Stimulated activated effector memory CD8-positive, alpha-beta T cell treated with anti-CD3 and anti-CD28 coated beads, Interleukin-12 subunit alpha, Interleukin-12 subunit beta, amount 100 ng/mL, for 72 hours (primary cell): Measurements from ENCODE around the gene SASS6.

ENCODE experiments used
- ATAC-seq: fragments of 150-1000 bp; cut with Tn5 transposase; 2 replicates; pipeline ENCODE4 v1.10.0; 2021
- DNase-seq, 2 donors: peaks; one replicate each; pipeline ENCODE4 v3.0.0; 2021 to 2022; ENCODE audit warnings: low spot score in 2 of 2
- H3K27ac Mint-ChIP-seq: one replicate; pipeline ENCODE4 v1.8.0; 2022; ENCODE audit warnings: mild to moderate bottlenecking, mixed read lengths
- H3K36me3 Mint-ChIP-seq: one replicate; pipeline ENCODE4 v1.8.0; 2022; ENCODE audit warnings: mild to moderate bottlenecking, mixed read lengths
- H3K4me1 Mint-ChIP-seq: one replicate; pipeline ENCODE4 v1.8.0; 2022; ENCODE audit warnings: mixed read lengths
- H3K4me3 Mint-ChIP-seq: one replicate; pipeline ENCODE4 v1.8.0; 2022; ENCODE audit warnings: mild to moderate bottlenecking, mixed read lengths
- H3K9me3 Mint-ChIP-seq: one replicate; pipeline ENCODE4 v1.8.0; 2022; ENCODE audit warnings: mixed read lengths

The SASS6 gene, protein sequence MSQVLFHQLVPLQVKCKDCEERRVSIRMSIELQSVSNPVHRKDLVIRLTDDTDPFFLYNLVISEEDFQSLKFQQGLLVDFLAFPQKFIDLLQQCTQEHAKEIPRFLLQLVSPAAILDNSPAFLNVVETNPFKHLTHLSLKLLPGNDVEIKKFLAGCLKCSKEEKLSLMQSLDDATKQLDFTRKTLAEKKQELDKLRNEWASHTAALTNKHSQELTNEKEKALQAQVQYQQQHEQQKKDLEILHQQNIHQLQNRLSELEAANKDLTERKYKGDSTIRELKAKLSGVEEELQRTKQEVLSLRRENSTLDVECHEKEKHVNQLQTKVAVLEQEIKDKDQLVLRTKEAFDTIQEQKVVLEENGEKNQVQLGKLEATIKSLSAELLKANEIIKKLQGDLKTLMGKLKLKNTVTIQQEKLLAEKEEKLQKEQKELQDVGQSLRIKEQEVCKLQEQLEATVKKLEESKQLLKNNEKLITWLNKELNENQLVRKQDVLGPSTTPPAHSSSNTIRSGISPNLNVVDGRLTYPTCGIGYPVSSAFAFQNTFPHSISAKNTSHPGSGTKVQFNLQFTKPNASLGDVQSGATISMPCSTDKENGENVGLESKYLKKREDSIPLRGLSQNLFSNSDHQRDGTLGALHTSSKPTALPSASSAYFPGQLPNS

DNA sequence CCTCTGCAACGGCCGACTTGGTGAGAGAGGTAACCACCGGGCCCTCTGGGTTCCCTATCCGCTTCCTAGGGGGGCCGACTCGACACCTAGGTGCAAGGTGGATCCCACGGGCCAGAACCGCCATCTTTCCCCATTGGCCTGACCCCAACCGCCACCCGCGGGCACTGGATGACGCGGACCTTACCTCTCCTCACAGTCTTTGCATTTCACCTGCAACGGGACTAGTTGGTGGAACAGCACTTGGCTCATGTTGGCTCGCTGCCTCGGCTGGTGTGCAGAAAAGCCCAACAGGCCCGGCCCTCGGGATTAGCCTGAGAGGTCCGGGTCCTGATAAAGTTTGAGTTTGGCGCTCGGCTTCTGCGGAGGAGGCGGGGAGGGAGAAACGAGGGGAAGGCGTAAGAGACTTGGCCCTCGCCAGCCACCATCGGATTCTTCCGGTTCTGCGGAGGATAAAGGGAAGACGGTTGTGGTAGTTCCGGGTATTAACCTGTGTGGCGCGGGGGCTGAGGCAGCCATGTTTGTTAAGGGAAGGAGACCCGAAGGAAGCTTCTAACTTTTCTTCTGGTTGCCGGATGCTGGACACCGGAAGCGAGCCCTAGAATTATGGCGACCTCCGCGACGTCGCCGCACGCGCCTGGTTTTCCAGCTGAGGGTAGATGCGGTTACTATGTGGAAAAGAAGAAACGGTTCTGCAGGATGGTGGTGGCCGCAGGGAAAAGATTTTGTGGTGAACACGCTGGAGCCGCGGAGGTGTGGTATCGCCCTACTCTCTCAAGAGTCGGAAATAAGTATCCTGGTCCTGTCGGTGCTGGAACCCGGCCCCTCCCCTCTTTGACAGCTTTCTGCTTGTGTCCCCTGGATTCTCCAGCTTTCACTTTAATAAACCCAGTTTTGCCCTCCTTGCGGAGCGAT, at the start of gene SASS6, which contains the start of gene TRMT13:
TSS of gene SASS6 (minus strand) at position 365 of the 912 bp plus-strand sequence. CDS start at position 249, 116 bp downstream.
TSS of gene TRMT13 (plus strand) at position 598 of the 912 bp plus-strand sequence. CDS start at position 604, 6 bp downstream.
- Mint-ChIP-seq H3K9me3 (no peaks in the 10 kb centered on the region), H3K27ac (peak within 1 kb of the TSS; percentile 95), H3K4me3 (peak within 1 kb of the TSS; percentile 91), H3K4me1 (peaks cover 16% of the 10 kb centered on the region), H3K36me3 (peaks cover 36% of the 10 kb centered on the region)
- ATAC-seq, result peak; percentile 98
- DNase-seq, result peak; percentile 73 to 96

DNA sequence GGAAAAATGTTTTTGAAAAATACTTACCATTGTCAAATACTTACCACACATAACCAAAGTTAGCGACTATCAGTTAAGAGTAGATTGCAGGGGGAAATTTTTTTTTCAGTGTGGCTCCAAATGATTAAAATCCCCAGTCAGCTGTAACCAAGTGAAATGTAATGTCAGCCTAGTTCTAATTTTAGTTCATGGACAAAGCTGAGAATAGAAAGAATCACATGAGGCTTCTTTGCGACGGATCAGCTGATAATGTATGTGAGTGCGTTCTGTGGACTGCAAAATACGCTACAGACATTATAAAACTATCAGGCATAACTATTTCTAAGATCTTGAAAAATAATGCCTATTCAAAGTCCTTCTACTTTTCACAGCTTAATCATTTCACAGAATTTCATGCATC, 45.4 kb upstream of the SASS6 start, which contains the start of gene LRRC39:
TSS of gene LRRC39 (minus strand) at position 166 of the 400 bp plus-strand sequence. CDS start 9,740 bp downstream, outside the sequence.
- DNase-seq, result no peak
- no peak within 1 kb of the TSS for H3K4me3 Mint-ChIP-seq
- no peaks in the 10 kb centered on the region for H3K36me3 Mint-ChIP-seq
- no peaks in the 10 kb centered on the region for H3K9me3 Mint-ChIP-seq
- H3K4me1 Mint-ChIP-seq, result no peaks in the 10 kb centered on the region
- no peak for ATAC-seq
- no peak within 1 kb of the TSS for H3K27ac Mint-ChIP-seq

DNA sequence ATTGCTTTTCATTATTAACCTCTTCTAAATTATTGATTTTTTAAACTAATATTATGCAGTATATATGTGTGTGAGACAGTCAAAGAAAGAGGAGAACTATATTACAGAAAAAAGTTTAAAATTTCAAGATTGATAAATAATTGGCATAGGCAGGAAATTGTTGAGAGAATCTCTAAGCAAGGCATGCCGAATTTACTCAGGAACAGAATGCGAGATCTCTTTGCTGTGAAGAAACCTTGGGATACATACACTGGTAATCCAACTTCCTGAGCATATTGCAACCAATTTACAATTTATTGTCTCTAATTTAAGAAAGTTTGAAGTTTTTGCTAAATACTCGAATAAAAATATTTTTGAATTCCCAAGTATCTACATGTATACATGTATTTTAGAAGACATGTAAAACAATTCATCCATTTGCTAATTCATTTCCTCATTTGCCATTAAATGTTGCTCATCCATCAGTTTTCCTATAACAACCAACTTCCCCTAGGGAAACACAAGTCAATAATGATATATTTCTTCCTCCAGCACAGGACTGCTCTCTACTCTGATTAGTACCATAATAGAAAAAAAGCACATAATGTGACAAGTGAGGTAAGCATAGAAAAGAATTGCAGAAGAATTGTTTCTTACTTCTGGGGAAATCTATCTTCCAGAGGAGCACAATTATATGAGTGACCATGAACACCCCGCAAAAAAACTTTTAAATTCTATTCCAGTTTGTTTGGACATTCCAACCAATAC, 44.7 kb upstream of the SASS6 start:
- H3K36me3 Mint-ChIP-seq, result no peaks in the 10 kb centered on the region
- DNase-seq, result no peak
- H3K4me3 Mint-ChIP-seq, result no peak overlapping the region
- no peaks in the 10 kb centered on the region for H3K9me3 Mint-ChIP-seq
- no peaks in the 10 kb centered on the region for H3K4me1 Mint-ChIP-seq
- ATAC-seq, result no peak
- H3K27ac Mint-ChIP-seq, result no peak overlapping the region

DNA sequence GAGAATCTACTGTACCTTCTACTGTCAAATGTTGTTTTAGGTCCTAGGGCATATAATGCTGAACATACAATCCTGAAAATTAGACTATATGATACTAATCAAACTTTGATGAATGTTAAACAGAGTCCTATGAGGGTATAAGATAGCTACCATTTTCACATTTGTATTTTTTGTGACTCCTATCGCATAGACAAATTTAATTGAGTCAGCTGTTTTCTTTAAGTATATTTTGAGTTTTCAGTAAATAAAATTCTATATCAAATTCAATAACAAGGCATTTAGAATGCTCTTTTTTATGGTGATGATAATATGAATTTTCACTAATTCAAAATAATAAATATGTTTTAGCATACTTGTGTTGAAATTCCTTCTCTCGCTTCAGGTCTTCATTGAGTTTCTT, 35.3 kb upstream of the SASS6 start:
- no peaks in the 10 kb centered on the region for H3K36me3 Mint-ChIP-seq
- no peaks in the 10 kb centered on the region for H3K4me1 Mint-ChIP-seq
- H3K27ac Mint-ChIP-seq, result no peak overlapping the region
- DNase-seq (no peak), ATAC-seq (no peak)
- H3K4me3 Mint-ChIP-seq, result no peak overlapping the region
- no peaks in the 10 kb centered on the region for H3K9me3 Mint-ChIP-seq

DNA sequence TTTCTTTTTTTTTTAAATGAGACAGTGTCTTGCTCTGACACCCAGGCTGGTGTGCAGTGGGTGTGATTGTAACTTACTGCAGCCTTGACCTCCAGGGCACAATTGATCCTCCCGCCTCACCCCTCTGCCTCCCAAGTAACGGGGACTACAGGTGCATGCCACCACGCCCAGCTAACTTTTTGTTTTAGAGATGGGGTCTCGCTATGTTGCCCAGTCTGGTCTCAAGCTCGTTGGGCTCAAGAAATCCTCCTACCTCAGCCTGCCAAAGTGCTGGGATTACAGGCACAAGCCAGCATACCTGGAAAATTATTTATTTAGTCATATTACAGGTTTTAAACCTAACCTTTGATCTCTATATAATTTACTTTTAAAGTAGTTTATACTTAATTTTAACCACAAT, 32.0 kb upstream of the SASS6 start:
- no peaks in the 10 kb centered on the region for H3K9me3 Mint-ChIP-seq
- ATAC-seq (no peak), DNase-seq (no peak)
- H3K36me3 Mint-ChIP-seq, result no peaks in the 10 kb centered on the region
- H3K4me1 Mint-ChIP-seq, result no peaks in the 10 kb centered on the region
- no peak overlapping the region for H3K27ac Mint-ChIP-seq
- H3K4me3 Mint-ChIP-seq, result no peak overlapping the region

DNA sequence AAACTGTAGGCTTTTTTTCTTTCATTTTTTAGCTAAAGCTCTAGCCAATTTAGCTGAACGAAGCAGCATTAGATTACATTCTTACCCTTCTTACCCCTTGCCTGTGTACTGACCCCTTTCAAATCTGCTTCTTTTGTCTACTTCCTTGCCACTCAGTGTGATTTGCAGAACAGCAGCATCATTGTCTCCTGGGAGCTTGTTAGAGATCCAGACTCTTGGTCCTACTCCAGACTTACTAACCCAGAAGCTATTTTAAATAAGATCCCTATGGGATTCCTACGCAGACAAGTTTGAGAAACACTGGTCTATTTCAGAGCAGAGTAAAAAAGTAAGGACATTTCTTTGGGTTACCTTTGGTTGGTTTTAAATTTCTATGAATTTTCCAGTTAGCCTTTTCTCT, 31.5 kb upstream of the SASS6 start:
- Mint-ChIP-seq H3K27ac (no peak overlapping the region), H3K4me1 (no peaks in the 10 kb centered on the region), H3K36me3 (no peaks in the 10 kb centered on the region), H3K4me3 (no peak overlapping the region), H3K9me3 (no peaks in the 10 kb centered on the region)
- DNase-seq (no peak), ATAC-seq (no peak)

DNA sequence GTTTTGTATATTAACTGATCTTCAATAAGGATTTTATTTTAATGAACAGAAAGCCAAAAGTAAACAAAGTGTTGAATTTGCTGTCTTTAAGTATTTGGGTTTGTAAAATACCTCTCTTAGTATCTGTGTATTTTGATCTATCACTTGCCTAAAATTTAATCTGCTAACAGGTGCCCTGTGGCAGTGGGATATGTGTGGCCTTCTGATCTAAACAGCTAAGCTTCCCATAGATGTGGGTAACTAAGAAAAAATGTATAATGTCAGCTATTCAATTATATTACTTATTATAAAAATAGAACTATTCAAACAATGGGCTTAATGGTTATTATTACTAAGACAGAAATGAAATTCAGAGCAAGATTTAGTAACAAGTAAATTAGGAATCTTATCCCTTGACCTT, 30.2 kb upstream of the SASS6 start:
- H3K4me1 Mint-ChIP-seq, result no peaks in the 10 kb centered on the region
- ATAC-seq (no peak), DNase-seq (no peak)
- H3K4me3 Mint-ChIP-seq, result no peak overlapping the region
- H3K27ac Mint-ChIP-seq, result no peak overlapping the region
- H3K9me3 Mint-ChIP-seq, result no peaks in the 10 kb centered on the region
- H3K36me3 Mint-ChIP-seq, result no peaks in the 10 kb centered on the region

DNA sequence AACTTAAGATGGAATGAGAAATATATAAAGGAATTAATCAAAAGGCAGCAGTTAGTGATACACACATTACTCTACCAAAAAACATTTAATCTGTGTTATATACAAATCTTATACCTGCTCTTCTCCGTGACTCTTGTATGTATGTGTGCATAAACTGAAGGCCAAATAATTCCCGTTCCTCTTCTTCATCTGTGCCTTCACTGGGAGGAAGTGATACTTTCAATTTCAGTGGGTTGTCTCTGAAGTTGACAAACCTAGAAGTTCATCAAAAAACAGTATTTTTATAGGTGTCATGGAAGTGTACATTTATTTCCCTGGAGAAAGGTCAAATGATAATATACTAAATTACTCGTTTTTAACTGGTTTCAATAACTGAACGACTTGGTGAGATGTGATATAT, 19.5 kb upstream of the SASS6 start:
- peaks cover 6% of the 10 kb centered on the region for H3K4me1 Mint-ChIP-seq
- H3K4me3 Mint-ChIP-seq, result no peak overlapping the region
- no peak overlapping the region for H3K27ac Mint-ChIP-seq
- ATAC-seq (no peak), DNase-seq (no peak)
- peaks cover 30% of the 10 kb centered on the region for H3K36me3 Mint-ChIP-seq
- no peaks in the 10 kb centered on the region for H3K9me3 Mint-ChIP-seq

DNA sequence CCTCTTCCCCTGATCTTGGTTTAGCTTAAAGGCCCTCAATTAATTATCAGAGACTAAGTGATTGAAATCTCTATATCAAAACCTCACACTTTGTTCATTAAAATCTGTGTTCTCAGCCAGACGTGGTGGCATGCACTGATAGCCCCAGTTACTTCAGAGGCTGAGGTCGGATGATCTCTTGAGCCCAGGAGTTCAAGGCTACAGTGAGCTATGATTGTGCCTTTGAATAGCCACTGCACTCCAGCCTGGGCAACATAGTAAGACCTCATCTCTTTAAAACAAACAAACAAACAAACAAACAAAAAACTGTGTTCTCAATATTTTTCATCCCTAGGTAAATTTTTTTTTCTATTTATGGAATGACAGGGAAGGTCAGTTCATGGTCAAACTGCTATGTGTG, 18.9 kb upstream of the SASS6 start:
- Mint-ChIP-seq H3K9me3 (no peaks in the 10 kb centered on the region), H3K4me1 (peaks cover 6% of the 10 kb centered on the region), H3K27ac (no peak overlapping the region), H3K36me3 (peaks cover 36% of the 10 kb centered on the region), H3K4me3 (no peak overlapping the region)
- ATAC-seq (no peak), DNase-seq (no peak)

DNA sequence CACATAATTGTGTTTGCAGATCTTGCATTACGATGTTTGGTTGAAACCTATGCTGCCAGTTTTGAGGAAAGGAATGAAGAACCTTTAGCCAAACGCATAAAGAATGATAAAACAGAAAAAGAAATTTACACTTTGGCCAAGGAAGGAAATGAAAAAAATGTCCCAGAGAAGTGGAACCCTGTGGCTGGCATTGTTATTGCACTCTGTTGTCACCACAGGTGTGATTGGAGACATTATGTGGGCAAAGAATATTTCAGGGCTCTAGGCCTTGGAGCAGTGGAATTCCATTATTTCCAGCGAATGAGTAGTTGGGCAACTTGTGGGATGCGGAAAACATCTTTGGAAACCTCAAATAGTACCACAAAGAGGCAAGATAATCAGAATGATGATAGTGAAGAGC, 15.1 kb upstream of the SASS6 start:
- DNase-seq (no peak), ATAC-seq (no peak)
- no peak overlapping the region for H3K27ac Mint-ChIP-seq
- peaks cover 74% of the 10 kb centered on the region for H3K36me3 Mint-ChIP-seq
- peaks cover 6% of the 10 kb centered on the region for H3K4me1 Mint-ChIP-seq
- H3K9me3 Mint-ChIP-seq, result no peaks in the 10 kb centered on the region
- H3K4me3 Mint-ChIP-seq, result no peak overlapping the region

DNA sequence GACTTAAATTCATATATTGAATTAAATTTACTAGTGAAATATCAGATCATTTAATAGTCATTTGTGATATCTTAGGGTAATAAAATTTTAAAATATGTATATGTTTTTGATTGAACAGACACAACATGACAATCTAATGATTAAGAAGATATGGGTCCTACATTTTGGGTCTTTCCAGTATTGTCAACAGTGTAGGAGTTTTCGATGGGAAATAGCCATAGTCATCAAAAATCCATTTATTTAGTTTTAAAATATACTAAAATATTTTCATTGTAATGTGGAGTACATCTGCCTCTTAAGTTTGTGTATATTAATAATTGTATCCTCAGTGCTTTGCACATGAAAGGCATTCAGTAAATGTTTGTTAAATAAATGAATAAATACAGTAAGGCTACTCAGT, 14.2 kb upstream of the SASS6 start:
- DNase-seq, result no peak
- no peak for ATAC-seq
- Mint-ChIP-seq H3K4me3 (no peak overlapping the region), H3K4me1 (no peaks in the 10 kb centered on the region), H3K9me3 (no peaks in the 10 kb centered on the region), H3K27ac (no peak overlapping the region), H3K36me3 (peaks cover 83% of the 10 kb centered on the region)

DNA sequence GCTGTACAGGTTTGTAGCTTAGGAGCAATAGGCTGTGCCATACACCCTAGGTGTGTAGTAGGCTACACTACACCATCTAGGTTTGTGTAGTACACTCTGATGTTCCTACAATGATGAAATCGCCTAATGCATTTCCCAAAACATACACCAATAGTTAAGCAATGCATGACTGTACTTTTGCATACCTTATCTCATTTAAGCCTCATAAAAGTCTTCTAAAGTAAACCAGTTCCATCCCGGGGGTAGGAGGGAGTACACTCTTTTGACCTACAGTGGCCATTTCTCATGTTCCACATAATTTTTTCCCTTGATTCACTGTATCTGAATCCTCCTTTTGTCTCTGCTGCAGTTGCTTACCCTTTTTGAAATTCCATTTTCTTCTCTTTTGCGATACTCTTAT, 12.4 kb upstream of the SASS6 start:
- Mint-ChIP-seq H3K27ac (no peak overlapping the region), H3K4me1 (no peaks in the 10 kb centered on the region), H3K9me3 (no peaks in the 10 kb centered on the region), H3K36me3 (peaks cover 97% of the 10 kb centered on the region), H3K4me3 (no peak overlapping the region)
- DNase-seq, result no peak
- no peak for ATAC-seq

DNA sequence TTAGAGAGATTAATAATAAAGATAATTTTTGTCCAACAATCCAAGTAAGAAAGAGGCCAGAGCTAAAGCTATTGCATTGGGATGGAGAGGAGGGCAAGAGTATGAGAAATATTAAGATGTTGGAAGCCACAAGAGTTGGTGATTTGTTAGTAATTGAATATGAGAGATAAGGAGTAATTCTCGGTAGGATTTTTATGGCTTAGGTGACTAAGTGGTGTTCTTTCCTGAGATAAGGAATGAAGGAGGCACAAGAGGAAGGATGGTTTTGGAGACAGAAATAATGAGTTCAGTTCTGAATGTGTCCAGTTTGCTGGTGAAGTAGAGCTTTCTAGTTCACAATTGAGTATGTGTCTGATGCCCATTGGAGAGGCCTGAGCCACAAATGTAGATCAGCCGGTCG, 9.6 kb upstream of the SASS6 start:
- DNase-seq, result no peak
- ATAC-seq, result no peak
- H3K27ac Mint-ChIP-seq, result no peak overlapping the region
- H3K4me1 Mint-ChIP-seq, result no peaks in the 10 kb centered on the region
- H3K36me3 Mint-ChIP-seq, result peaks cover 100% of the 10 kb centered on the region
- H3K9me3 Mint-ChIP-seq, result no peaks in the 10 kb centered on the region
- no peak overlapping the region for H3K4me3 Mint-ChIP-seq

DNA sequence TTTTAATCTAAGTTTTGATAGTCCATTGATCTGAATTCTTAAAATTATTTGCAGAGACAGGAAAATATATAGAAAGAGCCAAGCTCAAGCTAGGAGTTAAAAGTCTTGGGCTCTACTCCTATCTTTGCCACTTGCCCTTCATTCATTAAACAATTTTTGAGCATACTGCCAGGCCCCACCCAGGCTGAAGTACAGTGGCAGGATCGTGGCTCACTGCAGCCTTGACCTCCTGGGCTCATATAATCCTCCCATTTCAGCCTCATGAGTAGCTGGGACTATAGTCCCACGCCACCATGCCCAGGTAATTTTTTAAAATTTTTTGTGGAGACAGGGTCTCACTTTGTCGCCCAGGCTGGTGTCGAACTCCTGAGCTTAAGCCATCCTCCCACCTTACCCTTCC, 8.5 kb upstream of the SASS6 start:
- H3K36me3 Mint-ChIP-seq, result peaks cover 98% of the 10 kb centered on the region
- H3K27ac Mint-ChIP-seq, result no peak overlapping the region

DNA sequence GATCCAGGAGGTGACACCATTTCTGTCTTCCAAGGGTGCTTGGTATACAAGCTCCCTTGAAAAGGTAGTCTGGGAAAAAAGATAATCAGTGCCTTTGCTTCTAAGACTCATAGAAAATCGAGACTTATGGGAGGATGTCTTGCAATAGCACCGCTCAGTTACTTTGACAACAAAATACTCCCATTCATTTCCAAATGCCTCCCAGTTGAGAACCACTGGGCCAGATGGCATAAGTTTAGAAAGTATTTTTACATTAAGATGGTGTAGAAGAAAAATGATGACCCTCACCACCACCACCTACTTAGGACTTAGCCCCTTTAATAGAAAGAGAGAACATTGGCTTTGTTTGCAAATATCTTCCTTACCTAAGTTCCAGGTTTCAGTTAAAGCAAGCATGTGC, 4.9 kb upstream of the SASS6 start:
- peaks cover 12% of the 10 kb centered on the region for H3K4me1 Mint-ChIP-seq
- ATAC-seq, result no peak
- H3K36me3 Mint-ChIP-seq, result peaks cover 76% of the 10 kb centered on the region
- no peak for DNase-seq
- no peak overlapping the region for H3K27ac Mint-ChIP-seq
- H3K4me3 Mint-ChIP-seq, result no peak overlapping the region
- no peaks in the 10 kb centered on the region for H3K9me3 Mint-ChIP-seq

More for the DNA sequence above, 8.5 kb upstream of the SASS6 start:
- no peaks in the 10 kb centered on the region for H3K9me3 Mint-ChIP-seq
- DNase-seq, result no peak
- H3K4me3 Mint-ChIP-seq, result no peak overlapping the region
- ATAC-seq, result no peak
- H3K4me1 Mint-ChIP-seq, result no peaks in the 10 kb centered on the region
